ENCODE results near the gene LYZL1.

- TF ChIP-seq EP300 (IDR thresholded peaks at IDR 0.05; ENCODE audit: low read length) = no peak
- no peak for TF ChIP-seq RFX5 (IDR thresholded peaks at IDR 0.05; ENCODE audit: low read depth, low read length)
- no peak for TF ChIP-seq CBX1 (IDR thresholded peaks at IDR 0.05; ENCODE audit: low read depth)
- TF ChIP-seq SMARCA4 (IDR thresholded peaks at IDR 0.05) = no peak
- TF ChIP-seq RAD21 (CRISPR knock-in tag; conservative IDR thresholded peaks at IDR 0.05 in 1 of 2, IDR thresholded peaks at IDR 0.05 in 1 of 2) = no peak
- no peak for TF ChIP-seq POLR2A (conservative IDR thresholded peaks at IDR 0.05)
- TF ChIP-seq YY1 (IDR thresholded peaks at IDR 0.05; ENCODE audit: borderline replicate concordance in 1 of 3, control insufficient read depth in 1 of 3, extremely low read depth in 1 of 3, insufficient read depth in 3 of 3, insufficient read length in 1 of 3, insufficient replicate concordance in 2 of 3, low read depth in 1 of 3, low read length in 2 of 3) = no peak
- no peak for TF ChIP-seq EZH2 (IDR thresholded peaks at IDR 0.05; ENCODE audit: borderline replicate concordance, low read depth, low read length)
- no peak for TF ChIP-seq BRCA1 (IDR thresholded peaks at IDR 0.05)
- TF ChIP-seq BRCA1 (CRISPR knock-in tag; IDR thresholded peaks at IDR 0.05) = no peak
- TF ChIP-seq TOE1 (IDR thresholded peaks at IDR 0.05; ENCODE audit: borderline replicate concordance) = no peak
- TF ChIP-seq TOE1 (CRISPR knock-in tag; IDR thresholded peaks at IDR 0.05; ENCODE audit: borderline replicate concordance, low read depth) = no peak
Observed at GRCh38 chr10:29287635-29288034, 1.2 kb upstream of the LYZL1 start.
